HG02981 (cell line): ENCODE data around the gene GLB1L3.
"Not testable (repeated sequence)": the region's sequence is repeated elsewhere in the genome, so short reads cannot be mapped to it uniquely, and the experiment has no call there.

Experiments
- ATAC-seq: cut with Tn5 transposase; IDR thresholded peaks from one replicate; pipeline ENCODE4 v1.9.1; 2021; ENCODE audit warnings: mild to moderate bottlenecking, moderate library complexity; ENCODE audit not compliant: unreplicated experiment

The GLB1L3 gene

DNA sequence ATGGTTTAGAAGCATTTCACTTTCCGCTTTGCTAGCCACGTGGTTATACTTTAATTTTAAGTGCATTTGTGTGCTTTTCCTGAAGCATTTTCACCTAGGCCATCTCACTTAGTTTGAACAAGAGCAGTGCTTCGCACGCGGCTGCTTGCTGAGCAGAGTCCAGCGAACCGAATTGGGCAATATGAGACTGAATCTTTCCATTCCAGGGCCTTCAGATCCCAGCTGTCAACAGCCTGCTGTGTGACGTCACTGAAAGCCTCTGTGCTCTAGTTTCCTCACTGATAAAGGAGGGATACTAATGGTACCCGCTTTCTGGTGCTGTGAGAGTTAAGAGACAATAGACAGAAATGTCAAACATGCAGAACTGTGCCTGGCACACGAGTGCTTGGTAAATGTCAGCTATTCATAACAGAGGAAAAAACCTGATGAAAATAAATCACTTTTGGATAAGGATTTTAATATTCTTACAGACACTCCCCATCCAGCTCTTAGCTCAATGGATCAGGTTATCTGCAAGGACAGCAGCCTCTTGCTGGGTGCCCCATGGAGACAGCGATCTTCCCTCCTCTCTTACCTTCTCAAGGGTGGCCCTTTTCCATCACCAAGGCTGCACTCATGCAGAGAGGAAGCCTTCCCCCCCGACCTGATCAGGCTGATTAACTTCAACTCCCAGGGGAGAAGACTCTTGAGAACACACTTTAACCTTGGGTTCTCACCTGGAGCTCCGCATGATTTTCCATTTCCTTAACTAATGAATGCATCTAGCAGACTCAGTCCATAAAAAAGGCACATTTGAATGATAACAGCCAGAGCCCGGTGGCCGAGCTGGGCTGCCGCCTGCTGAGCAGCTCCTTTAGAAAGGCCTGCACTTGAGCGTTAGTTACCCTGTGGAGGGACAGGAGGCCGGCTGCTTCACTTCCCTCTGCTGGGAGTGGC lies 3.5 kb upstream of the GLB1L3 start:
- no peak for ATAC-seq

DNA sequence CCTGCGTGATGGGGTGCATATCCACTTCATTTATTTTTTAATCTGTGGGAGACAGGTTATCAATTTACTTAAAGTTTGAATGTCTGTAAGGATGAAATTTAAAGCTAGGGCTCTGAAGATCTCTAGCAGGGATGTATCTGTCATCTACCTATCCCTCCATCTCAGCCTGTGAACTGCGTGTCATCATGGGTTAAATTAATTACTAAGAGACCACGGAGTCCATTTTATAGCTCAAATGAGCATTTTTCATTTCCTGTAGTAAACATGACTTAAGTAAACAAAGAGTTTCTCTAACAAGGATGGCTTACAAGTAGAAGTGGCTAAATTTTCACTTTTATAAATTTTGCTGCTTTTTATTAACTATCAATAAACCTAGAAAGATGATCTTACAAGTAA lies 2.9 kb upstream of the GLB1L3 start:
- no peak for ATAC-seq

DNA sequence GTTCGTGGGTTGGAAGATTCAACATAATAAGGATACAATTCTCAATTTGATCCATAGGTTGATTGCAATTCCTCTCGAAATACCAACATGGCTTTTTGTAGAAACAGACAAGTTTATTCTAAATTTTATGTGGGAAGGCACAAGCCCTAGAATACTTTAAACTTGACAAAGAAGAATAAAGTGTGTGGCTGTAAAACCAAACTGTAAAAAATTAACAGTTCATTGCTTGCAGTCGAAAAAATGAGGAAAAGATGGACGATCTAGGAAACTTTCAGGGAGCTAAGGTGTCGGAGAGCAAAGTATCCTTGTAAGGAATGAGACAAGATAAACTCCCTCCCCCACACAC lies 1.0 kb upstream of the GLB1L3 start:
- ATAC-seq: no peak

DNA sequence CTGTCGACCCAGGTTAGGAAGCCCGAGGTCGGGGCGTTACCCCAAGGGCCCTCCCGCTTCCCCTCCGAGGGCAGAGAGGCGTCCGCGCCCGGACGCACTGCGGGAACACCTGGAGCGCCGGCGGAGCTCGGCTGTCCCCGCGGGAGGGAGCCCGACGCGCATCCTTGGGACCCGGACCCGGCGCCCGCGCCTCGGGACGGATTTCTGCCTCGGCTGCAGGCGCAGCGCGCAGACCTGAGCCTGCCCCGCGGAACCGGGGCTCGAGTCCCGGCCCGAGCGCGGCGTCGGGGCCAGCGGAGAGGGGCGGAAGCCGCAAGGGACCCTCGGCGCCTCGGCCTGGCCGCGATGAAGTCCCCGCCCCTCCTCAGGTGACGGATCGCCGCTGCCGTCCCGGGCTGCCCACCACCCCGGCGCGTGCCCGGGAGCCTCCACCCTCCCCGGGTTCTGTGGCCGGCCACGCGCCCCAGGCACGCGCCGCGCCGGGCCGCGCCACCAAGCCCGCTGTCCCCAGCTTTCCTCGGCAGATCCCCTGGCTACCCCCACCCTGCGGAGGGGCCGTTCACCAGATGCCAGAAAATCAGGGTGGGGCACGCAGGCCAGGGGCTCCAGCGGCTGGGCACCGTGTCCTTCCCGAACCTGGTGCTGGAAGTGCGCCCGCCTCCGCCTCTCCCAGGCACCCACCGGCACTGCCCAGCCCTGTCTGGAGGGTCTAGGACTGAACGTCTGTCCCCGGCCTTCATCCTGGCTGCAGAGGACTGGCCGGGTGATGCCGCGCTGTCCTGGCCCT lies 410 bp downstream of the GLB1L3 start:
- ATAC-seq: peak; percentile 17

GRCh38 chr11:134277183-134278001 lies 1.2 kb downstream of the GLB1L3 start:
- ATAC-seq: no peak

- no peak for ATAC-seq
These were observed 2.2 kb downstream of the GLB1L3 start for GRCh38 chr11:134278356-134278755.

GRCh38 chr11:134281635-134282034 lies 5.5 kb downstream of the GLB1L3 start:
- ATAC-seq: not testable (repeated sequence)

DNA sequence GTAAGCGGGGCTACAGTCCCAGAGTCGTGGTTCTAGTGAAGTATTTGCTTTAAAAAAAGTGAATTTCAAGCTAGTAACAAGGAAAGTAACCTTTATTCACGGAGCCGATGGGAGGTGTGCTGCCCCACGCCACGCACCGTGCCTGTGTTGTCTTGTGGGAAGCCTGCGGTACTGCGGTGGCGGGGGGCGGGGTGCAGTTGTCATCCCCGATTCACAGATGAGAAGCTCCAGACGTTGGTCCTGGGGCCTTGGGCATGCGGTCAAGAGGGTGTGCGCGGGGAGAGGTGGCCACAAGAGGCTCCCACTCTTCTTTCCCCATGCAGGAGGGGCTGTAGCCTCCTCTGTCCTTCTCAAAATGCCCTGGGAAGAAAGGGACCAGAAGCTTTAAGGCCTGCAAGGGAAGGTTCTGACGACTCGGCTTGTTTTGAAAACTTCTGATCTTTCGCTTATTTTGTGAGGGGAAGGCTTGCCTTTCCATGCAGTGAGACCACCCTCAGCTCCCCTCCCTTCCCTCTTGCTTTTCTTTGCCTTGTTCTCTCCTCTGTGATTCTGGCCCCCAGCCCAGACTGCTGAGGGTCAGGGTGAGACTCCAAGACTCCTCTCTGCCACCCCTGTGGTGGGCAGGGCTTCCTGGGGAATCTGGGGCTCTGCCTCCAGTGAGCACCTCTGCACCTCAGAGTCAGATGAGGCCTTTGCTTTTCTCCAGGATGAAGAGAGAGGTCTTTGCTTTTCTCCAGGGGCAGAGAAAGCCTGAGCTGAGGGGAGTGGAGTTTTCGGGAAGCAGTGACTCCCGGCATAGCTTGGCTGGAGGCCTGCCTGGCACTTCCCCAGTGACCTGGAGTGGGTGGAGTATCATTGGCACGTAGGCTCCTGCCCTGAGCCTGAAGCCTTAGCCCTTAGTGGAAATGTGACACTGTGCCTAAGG lies 6.2 kb downstream of the GLB1L3 start:
- no peak for ATAC-seq

DNA sequence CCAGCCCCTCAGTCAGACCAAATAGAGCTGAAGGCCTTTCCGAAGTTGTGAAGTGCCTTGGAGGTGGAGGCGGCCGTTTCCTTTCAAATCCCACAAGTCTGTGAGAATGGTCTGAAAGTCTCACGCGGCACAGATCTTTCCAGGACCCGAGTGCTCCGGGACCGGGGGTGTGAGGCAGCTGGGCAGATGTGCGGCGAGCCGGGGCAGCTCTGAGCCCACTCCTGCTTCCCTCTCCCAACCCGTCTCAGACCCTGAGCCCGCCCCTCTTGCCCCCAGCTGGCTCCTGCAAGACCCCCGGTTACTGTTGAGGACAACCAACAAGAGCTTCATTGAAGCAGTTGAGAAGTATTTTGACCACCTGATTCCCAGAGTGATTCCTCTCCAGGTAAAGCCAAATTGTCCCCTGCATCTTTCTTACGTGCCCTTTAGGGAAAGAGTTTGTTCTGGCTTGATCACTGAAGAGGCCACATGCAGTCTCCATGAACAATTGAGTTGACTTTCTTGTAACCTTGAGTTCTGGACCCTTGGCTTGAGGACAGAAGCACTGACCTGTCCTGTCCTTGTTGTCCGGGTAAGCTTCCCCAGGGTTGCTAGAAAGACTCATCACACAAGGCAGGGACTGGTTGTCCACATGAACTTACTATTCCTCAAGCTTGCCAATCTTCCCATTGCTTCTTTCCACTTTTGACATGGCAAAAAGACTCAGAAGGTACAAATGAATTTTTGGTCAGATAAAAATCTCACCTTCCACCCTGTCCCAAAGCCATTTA lies 7.5 kb downstream of the GLB1L3 start:
- no peak for ATAC-seq

DNA sequence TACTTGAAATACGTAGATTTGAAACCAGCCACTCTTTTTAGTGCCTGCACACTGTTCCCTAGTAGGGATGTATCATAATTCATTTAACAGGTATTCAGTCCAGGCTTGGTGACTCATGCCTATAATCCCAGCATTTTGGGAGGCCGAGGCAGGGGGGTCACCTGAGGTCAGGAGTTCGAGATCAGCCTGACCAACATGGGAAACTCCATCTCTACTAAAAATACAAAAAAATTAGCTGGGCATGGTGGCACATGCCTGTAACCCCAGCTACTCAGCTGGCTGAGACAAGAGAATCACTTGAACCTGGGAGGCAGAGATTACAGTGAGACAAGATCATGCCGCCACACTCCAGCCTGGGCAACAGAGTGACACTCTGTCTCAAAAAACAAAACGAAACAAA lies 8.2 kb downstream of the GLB1L3 start:
- not testable (repeated sequence) for ATAC-seq

GRCh38 chr11:134287561-134287960 lies 11.4 kb downstream of the GLB1L3 start:
- ATAC-seq: no peak

DNA sequence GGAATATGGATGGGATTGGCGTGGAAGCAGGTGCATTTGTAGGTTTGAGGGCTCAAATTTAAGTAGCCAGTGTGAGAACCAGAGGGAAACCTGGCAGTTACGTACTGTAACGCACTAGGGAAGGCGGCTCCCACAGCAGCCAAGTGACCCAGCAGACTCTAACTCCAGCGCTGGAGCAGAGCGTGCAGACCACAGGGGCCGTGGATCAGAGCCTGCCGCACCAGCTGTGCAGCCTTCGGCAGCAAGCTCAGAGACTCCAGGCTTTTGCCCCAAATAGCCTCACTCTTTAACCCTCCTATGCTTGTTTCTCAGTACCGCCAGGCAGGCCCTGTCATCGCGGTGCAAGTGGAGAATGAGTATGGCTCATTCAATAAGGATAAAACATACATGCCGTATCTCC lies 12.3 kb downstream of the GLB1L3 start:
- no peak for ATAC-seq

GRCh38 chr11:134289167-134289566 lies 13.0 kb downstream of the GLB1L3 start:
- no peak for ATAC-seq

- no peak for ATAC-seq
These were observed 13.6 kb downstream of the GLB1L3 start for GRCh38 chr11:134289789-134290188.

DNA sequence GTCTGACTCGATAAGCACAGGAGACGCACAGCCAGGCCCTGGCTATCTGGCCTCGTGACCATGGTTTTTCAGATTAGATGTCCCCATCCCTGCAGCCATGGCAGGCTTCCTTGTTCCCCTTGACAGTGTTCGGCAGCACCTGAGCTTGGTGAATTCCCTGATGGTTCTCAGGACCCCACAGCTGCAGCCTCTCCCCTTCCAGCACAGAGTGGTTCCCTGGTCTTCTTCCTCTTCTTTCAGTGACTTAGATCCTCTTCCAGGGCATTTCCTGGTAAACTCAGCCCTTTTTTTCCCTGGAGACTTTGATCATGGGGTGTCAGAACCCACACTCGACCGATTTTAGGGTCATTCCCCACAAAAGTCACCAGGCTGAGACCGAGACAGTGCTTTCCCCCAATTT lies 14.5 kb downstream of the GLB1L3 start:
- no peak for ATAC-seq

DNA sequence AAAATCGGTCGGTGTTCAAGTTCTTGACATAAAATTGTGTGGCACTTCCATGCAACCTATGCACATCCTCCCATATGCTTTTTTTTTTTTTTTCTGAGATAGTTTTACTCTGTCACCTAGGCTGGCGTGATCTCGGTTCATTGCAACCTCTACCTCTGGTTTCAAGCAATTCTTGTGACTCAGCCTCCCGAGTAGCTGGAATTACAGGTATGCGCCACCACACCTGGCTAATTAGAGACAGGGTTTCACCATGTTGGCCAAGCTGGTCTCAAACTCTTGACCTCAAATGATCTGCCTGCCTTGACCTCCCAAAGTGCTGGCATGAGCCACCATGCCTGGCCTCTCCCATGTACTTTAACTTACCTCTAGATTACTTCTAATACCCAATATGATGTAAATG lies 15.0 kb downstream of the GLB1L3 start:
- no peak for ATAC-seq

GRCh38 chr11:134292661-134293060 lies 16.5 kb downstream of the GLB1L3 start:
- ATAC-seq: no peak

DNA sequence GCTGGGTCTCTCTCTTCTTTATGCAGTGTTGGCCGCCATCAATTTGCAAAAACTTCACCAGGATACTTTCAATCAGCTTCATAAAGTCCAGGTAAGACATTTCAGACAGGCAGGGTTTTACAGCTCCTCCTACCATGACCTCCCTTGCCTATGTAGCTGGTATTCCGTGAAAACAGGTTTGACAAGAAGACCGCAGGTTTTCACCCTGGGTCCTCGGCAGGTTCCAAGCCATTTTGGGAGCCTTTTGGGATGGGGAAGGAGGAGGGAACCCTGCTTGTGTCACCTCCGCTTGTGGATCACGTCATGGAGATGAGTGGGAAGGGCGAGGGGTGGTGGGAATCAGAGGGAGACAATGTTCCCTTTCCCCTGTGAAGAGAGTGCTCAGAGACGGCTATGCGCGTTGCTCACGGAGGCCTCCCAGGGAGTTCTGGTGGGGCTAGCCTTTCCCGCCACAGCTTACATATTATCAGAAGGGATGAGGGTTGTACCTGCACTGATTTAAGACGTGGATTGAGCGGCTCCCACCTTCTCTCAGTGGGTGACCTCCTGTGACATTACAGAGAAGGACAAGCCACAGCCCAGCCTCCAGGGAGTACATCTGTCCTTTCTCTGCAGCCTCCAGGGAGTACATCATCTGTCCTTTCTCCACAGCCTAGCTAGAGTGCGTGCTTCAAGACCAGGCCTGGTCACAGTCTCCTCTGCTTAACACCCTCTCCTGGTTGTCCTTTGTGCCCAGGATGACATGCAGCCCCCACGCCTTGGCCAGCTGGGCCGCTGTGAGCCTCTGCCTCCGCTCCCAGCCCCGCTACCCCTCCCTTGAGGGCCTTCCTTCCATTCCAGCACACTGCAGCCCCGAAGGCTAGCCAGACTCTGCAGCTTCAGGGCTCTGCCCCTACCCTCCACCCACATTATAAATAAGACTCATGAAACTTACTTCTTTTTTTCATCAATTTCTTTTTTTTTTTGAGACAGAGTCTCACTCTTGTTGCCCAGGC lies 17.2 kb downstream of the GLB1L3 start:
- ATAC-seq: no peak
